ENCODE results near the gene GARIN5A. TPM values are rescaled to one million over a fixed set of nuclear protein-coding genes. Genes with fewer than 3 reads are reported as not detected.
A peak's percentile ranks its signal among the peaks of the same experiment; 100 is the strongest.

GARIN5A gene
- polyA plus RNA-seq, 2 of the 4 experiments (the other 2 are of a cell fraction) = 1.1 to 1.7 TPM

GRCh38 chr19:50462970-50463369, 13.7 kb downstream of the GARIN5A start:
- ChIA-PET POLR2A (interaction anchor here (1.4 kb wide), 1 partner anchor 94 kb away, joined by 3 read pairs; no protein-coding TSS in a partner anchor), CTCF (interaction anchor here (0.6 to 7.5 kb wide), 18 partner anchors 11 to 121 kb away, joined by 3 to 175 read pairs (median 17); partner anchors contain the start of genes EMC10 and NAPSA)
- ATAC-seq (no peak), FAIRE-seq (no peak), DNase-seq (ENCODE audit: low read depth in 1 of 2, low spot score in 1 of 2) (no peak)
- peaks cover 16% of the 10 kb centered on the region for H3K4me1 ChIP-seq
- H3K4me3 ChIP-seq = no peak overlapping the region
- no peak overlapping the region for H3K27ac ChIP-seq
- H3K4me2 ChIP-seq = no peak overlapping the region
- 69% methylated on average over 7 of the region's 7 CpGs for WGBS (ENCODE audit: missing lambda C conversion rate)
- TF ChIP-seq KDM5A (IDR thresholded peaks at IDR 0.05) (no peak), RNF2 (IDR thresholded peaks at IDR 0.05; ENCODE audit: borderline replicate concordance, low read depth) (no peak), RAD21 (conservative IDR thresholded peaks at IDR 0.05 in 1 of 2, IDR thresholded peaks at IDR 0.05 in 1 of 2) (no peak), FOSB (CRISPR knock-in tag; IDR thresholded peaks at IDR 0.05) (no peak), RARB (CRISPR knock-in tag; IDR thresholded peaks at IDR 0.05) (no peak)
- no peaks in the 10 kb centered on the region for H3K9me3 ChIP-seq

- H3K4me3 ChIP-seq = no peak overlapping the region
- POLR2A ChIA-PET = interaction anchor here (1.4 to 2.0 kb wide), 4 partner anchors 77 to 92 kb away, joined by 3 to 7 read pairs (median 4); partner anchors contain the start of genes NR1H2 and POLD1
- DNase-seq (ENCODE audit: low read depth in 1 of 2, low spot score in 1 of 2) (peak; percentile 87 to 99), ATAC-seq (peak; percentile 80 to 87), FAIRE-seq (peak; percentile 93)
- TF ChIP-seq EP300 (IDR thresholded peaks at IDR 0.05) = no peak
- TF ChIP-seq MAX (IDR thresholded peaks at IDR 0.05) = peak; percentile 5; the same call in 1 of the 2 replicates
- TF ChIP-seq, protein P1, sequence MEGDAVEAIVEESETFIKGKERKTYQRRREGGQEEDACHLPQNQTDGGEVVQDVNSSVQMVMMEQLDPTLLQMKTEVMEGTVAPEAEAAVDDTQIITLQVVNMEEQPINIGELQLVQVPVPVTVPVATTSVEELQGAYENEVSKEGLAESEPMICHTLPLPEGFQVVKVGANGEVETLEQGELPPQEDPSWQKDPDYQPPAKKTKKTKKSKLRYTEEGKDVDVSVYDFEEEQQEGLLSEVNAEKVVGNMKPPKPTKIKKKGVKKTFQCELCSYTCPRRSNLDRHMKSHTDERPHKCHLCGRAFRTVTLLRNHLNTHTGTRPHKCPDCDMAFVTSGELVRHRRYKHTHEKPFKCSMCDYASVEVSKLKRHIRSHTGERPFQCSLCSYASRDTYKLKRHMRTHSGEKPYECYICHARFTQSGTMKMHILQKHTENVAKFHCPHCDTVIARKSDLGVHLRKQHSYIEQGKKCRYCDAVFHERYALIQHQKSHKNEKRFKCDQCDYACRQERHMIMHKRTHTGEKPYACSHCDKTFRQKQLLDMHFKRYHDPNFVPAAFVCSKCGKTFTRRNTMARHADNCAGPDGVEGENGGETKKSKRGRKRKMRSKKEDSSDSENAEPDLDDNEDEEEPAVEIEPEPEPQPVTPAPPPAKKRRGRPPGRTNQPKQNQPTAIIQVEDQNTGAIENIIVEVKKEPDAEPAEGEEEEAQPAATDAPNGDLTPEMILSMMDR (IDR thresholded peaks at IDR 0.05) = peak; percentile 88
- TF ChIP-seq RFX5 (IDR thresholded peaks at IDR 0.05) = peak; percentile 53; the same call in 1 of the 2 replicates
- TF ChIP-seq KDM5A (IDR thresholded peaks at IDR 0.05) = no peak
- TF ChIP-seq SMC3 (IDR thresholded peaks at IDR 0.05) = peak; percentile 85
- no peak for TF ChIP-seq TP53 (CRISPR knock-in tag; IDR thresholded peaks at IDR 0.05)
- peak; percentile 85 to 92 for TF ChIP-seq RAD21 (conservative IDR thresholded peaks at IDR 0.05 in 1 of 2, IDR thresholded peaks at IDR 0.05 in 1 of 2)
- peak overlapping the region; percentile 41 to 74 for H3K27ac ChIP-seq
- CTCF ChIA-PET = interaction anchor here (0.6 to 7.5 kb wide), 46 partner anchors 9 to 314 kb away, joined by 3 to 175 read pairs (median 6); partner anchors contain the start of genes EMC10, MYBPC2, NAPSA and POLD1
- H3K4me1 ChIP-seq = peaks cover 16% of the 10 kb centered on the region
- H3K4me2 ChIP-seq = peak overlapping the region; percentile 76
- H3K9me3 ChIP-seq = no peaks in the 10 kb centered on the region
- WGBS (ENCODE audit: missing lambda C conversion rate) = 13% methylated on average over 27 of the region's 28 CpGs
Measured at GRCh38 chr19:50461066-50461875, 15.4 kb downstream of the GARIN5A start.

DNA sequence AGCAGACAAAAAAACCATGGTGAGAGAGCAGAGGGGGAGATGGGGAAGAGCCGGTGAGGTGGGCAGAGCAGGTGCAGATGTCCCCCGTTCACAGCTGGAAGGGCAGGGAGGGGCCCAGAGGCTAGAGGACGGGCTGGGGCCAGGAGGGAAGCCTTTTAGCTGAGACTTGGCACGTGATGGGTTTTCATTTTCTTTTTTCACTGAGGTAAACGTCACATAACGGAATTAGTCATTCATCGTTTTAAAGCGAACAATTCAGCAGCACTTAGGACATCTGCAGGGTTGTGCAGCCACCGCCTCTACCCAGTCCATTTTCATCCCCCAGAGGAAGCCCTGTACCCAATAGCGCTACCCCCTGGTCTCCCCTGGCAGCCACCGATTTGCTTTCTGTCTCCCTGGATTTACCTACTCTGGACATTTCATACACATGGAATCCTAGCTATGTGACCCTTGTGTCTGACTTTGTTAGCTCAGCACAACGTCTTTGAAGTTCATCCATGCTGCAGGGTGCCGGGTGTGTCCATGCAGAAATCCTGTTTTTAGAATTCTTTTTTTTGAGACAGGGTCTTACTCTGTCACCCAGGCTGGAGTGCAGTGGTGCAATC, 16.4 kb downstream of the GARIN5A start:
- H3K9me3 ChIP-seq = no peaks in the 10 kb centered on the region
- DNase-seq (ENCODE audit: low read depth in 1 of 2, low spot score in 1 of 2) = peak; percentile 84 to 86
- ATAC-seq = peak; percentile 68 to 83
- H3K4me2 ChIP-seq = peak overlapping the region; percentile 76
- peaks cover 16% of the 10 kb centered on the region for H3K4me1 ChIP-seq
- H3K27ac ChIP-seq = peak overlapping the region; percentile 30 to 73; a peak in 4 of 6 replicates
- CTCF ChIA-PET = interaction anchor here (0.6 to 7.5 kb wide), 41 partner anchors 10 to 313 kb away, joined by 3 to 175 read pairs (median 6); partner anchors contain the start of genes EMC10, MYBPC2, NAPSA and POLD1
- 2% methylated on average over 13 of the region's 13 CpGs for WGBS (ENCODE audit: missing lambda C conversion rate)
- POLR2A ChIA-PET = interaction anchor here (0.6 to 2.0 kb wide), 4 partner anchors 76 to 323 kb away, joined by 3 to 7 read pairs (median 5); partner anchors contain the start of genes NR1H2 and POLD1
- no peak overlapping the region for H3K4me3 ChIP-seq
- FAIRE-seq = peak; percentile 46
- TF ChIP-seq JUN (IDR thresholded peaks at IDR 0.05) = no peak
- no peak for TF ChIP-seq HEYL (CRISPR knock-in tag; IDR thresholded peaks at IDR 0.05)
- no peak for TF ChIP-seq RFX5 (IDR thresholded peaks at IDR 0.05)
- TF ChIP-seq, protein P1 (IDR thresholded peaks at IDR 0.05) = no peak; the same call in none of the 3 replicates
- no peak for TF ChIP-seq CHD2 (IDR thresholded peaks at IDR 0.05; ENCODE audit: low read length, partially characterized antibody)
- TF ChIP-seq EP300 (IDR thresholded peaks at IDR 0.05) = no peak
- TF ChIP-seq ESRRA (IDR thresholded peaks at IDR 0.05; ENCODE audit: borderline replicate concordance, low read length) = no peak
- TF ChIP-seq RARB (CRISPR knock-in tag; IDR thresholded peaks at IDR 0.05) = no peak
- no peak for TF ChIP-seq PBX3 (IDR thresholded peaks at IDR 0.05)
- no peak for TF ChIP-seq RNF2 (IDR thresholded peaks at IDR 0.05; ENCODE audit: borderline replicate concordance, low read depth)
- no peak for TF ChIP-seq JUNB (IDR thresholded peaks at IDR 0.05)
- no peak for TF ChIP-seq NR3C1 (IDR thresholded peaks at IDR 0.05)
- TF ChIP-seq POLR2A (IDR thresholded peaks at IDR 0.05; ENCODE audit: low read length) = no peak
- TF ChIP-seq, protein P2, sequence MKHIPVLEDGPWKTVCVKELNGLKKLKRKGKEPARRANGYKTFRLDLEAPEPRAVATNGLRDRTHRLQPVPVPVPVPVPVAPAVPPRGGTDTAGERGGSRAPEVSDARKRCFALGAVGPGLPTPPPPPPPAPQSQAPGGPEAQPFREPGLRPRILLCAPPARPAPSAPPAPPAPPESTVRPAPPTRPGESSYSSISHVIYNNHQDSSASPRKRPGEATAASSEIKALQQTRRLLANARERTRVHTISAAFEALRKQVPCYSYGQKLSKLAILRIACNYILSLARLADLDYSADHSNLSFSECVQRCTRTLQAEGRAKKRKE (CRISPR knock-in tag; IDR thresholded peaks at IDR 0.05; ENCODE audit: low read depth) = no peak
- TF ChIP-seq ZNF302 (CRISPR knock-in tag; IDR thresholded peaks at IDR 0.05) = no peak
- no peak for TF ChIP-seq CBX2 (IDR thresholded peaks at IDR 0.05; ENCODE audit: borderline replicate concordance, low read depth)
- no peak for TF ChIP-seq BHLHE40 (IDR thresholded peaks at IDR 0.05; ENCODE audit: low read depth, low read length)
- TF ChIP-seq TP53 (CRISPR knock-in tag; IDR thresholded peaks at IDR 0.05) = no peak
- TF ChIP-seq MAZ (IDR thresholded peaks at IDR 0.05; ENCODE audit: borderline replicate concordance, low read depth, low read length) = no peak
